ENCODE data around the gene LATS2.

LATS2 gene

DNA sequence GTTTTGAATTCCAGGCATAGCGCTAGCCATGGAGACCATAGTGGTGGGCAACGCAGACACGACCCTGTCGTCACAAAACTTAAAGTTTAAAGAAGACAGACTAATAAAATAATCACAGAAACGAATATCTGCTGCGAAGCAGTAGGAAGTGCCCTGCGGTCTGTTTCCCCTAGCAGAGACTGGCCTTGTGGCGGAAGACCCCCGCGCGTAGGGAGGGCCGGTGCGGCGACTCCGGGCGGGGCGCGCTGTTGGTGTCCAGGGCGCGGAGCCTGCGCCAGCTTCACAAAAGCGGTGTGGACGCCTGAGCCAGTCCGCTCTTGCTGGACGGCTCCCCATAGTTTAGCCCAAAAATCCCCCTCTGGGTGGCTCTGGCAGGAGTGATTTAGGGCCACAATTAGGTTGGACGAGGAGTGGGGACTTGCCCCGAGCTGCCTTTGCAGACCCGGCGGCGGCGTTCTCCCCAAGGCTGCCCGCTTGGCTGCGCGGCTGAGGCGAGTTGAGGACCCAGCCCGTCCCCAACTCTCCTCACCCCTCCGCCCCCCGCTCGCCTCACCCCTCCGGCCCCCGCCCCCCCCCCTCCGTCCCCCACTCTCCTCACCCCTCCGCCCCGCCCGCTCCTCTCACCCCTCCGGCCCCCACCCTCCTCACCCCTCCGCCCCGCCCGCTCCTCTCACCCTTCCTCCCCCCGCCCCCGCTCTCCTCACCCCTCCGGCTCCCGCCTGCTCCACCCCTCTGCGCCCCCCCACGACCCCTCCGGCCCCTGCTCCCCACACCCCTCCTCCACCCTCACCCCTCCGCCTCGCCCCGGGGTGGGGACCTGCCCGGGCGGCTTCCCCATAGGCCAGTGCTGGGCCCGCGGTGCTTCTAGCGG is 14.2 kb upstream of the LATS2 start:
- H3K4me3 ChIP-seq (ENCODE audit: low read depth, low read length): peak overlapping the region; percentile 20; the same call in 1 of the 2 replicates
- TF ChIP-seq CTCF (IDR thresholded peaks at IDR 0.05; ENCODE audit: low read depth, low read length): no peak

- TF ChIP-seq CTCF (IDR thresholded peaks at IDR 0.05; ENCODE audit: low read depth, low read length): no peak
- H3K4me3 ChIP-seq (ENCODE audit: low read depth, low read length): no peak overlapping the region
Observed at GRCh38 chr13:21075011-21075378, 13.6 kb upstream of the LATS2 start.

DNA sequence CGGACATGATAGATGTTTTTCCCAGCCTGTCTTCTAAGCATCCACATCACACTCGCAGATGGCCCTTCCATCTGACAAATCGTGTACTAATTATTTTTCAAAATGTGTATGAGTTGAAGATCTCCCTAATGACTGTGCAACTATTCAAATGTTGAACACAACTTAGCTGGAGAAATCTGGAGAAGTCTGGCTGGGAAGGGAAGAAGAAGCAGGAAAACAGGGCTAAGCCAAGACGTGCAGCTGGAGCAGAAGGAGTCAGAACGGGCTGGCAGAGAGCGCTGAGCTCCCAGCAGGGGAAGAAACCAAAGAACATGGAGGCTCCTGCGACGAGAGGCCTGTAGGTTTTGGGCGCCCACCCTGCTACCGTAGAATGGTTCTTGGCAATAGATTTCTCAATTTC is 13.2 kb upstream of the LATS2 start:
- H3K4me3 ChIP-seq (ENCODE audit: low read depth, low read length): no peak overlapping the region
- no peak for TF ChIP-seq CTCF (IDR thresholded peaks at IDR 0.05; ENCODE audit: low read depth, low read length)

GRCh38 chr13:21071924-21072323 is 10.5 kb upstream of the LATS2 start:
- no peak for TF ChIP-seq CTCF (IDR thresholded peaks at IDR 0.05; ENCODE audit: low read depth, low read length)
- H3K4me3 ChIP-seq (ENCODE audit: low read depth, low read length): no peak overlapping the region

GRCh38 chr13:21071015-21071414 is 9.6 kb upstream of the LATS2 start:
- H3K4me3 ChIP-seq (ENCODE audit: low read depth, low read length): no peak overlapping the region
- no peak for TF ChIP-seq CTCF (IDR thresholded peaks at IDR 0.05; ENCODE audit: low read depth, low read length)

- H3K4me3 ChIP-seq (ENCODE audit: low read depth, low read length): no peak overlapping the region
- no peak for TF ChIP-seq CTCF (IDR thresholded peaks at IDR 0.05; ENCODE audit: low read depth, low read length)
Observed at GRCh38 chr13:21069561-21070004, 8.2 kb upstream of the LATS2 start.

- H3K4me3 ChIP-seq (ENCODE audit: low read depth, low read length): no peak overlapping the region
- no peak for TF ChIP-seq CTCF (IDR thresholded peaks at IDR 0.05; ENCODE audit: low read depth, low read length)
Observed at GRCh38 chr13:21067848-21068247, 6.5 kb upstream of the LATS2 start.
